Neural cell (in vitro differentiated cells): Measurements from ENCODE around the gene CENPV.

Experiments used
- CTCF ChIP-seq: fragments of 450-650 bp; IDR thresholded peaks from 2 replicates; pipeline ENCODE4 v1.5.1; 2014; ENCODE audit warnings: antibody characterized with exemption, mild to moderate bottlenecking, moderate library complexity; ENCODE audit not compliant: poor library complexity, severe bottlenecking
- EP300 ChIP-seq: fragments of 450-650 bp; conservative IDR thresholded peaks from 2 replicates; pipeline ENCODE4 v1.6.1; 2014; ENCODE audit warnings: antibody characterized with exemption, mild to moderate bottlenecking, moderate library complexity; ENCODE audit not compliant: poor library complexity, severe bottlenecking
- EZH2 ChIP-seq: fragments of 200-600, 300-800 bp; shearing (Covaris generic), sonication (generic); IDR thresholded peaks from 2 replicates; pipeline ENCODE4 v1.6.1; 2014; ENCODE audit warnings: antibody characterized with exemption, low read length, borderline replicate concordance, mild to moderate bottlenecking; ENCODE audit not compliant: insufficient read depth, poor library complexity, severe bottlenecking
- POLR2AphosphoS5 ChIP-seq: IDR thresholded peaks from 2 replicates; pipeline ENCODE4 v1.6.1; 2012
- TF ChIP-seq, protein P1 (sequence below): IDR thresholded peaks from 2 replicates; pipeline ENCODE4 v1.6.1; 2012; ENCODE audit warnings: borderline replicate concordance

DNA sequence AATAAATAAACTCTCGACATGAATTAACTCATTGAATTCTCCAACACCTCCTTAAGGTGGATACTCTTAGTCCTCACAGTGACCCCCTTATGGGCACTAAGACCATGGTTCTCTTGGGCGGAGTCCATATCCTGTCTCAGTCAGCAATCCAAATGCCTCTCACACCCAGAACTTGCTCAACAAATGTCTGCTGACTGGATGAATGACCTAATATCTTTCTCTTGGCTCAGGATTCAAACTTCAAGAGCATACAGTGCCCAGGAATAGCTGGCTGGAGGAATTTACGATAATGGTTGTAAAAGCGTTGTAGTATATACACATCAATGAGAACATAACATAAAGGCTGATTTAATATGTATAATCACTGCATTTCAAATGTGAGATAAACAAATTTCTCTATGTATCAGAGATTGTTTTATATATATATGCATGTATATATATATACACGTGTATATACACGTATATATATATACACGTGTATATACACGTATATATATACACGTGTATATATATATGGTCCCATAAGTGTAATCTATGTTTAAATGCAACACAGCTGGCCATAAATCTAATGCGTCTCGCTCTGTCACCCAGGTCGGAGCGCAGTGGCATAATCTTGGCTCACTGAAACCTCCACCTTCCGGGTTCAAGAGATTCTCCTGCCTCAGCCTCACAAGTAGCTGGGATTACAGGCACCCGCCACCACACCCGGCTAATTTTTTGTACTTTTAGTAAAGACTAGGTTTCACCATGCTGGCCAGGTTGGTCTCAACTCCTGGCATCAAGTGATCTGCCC, 21.1 kb upstream of the CENPV start:
- TF ChIP-seq CTCF = no peak
- TF ChIP-seq, protein P1, sequence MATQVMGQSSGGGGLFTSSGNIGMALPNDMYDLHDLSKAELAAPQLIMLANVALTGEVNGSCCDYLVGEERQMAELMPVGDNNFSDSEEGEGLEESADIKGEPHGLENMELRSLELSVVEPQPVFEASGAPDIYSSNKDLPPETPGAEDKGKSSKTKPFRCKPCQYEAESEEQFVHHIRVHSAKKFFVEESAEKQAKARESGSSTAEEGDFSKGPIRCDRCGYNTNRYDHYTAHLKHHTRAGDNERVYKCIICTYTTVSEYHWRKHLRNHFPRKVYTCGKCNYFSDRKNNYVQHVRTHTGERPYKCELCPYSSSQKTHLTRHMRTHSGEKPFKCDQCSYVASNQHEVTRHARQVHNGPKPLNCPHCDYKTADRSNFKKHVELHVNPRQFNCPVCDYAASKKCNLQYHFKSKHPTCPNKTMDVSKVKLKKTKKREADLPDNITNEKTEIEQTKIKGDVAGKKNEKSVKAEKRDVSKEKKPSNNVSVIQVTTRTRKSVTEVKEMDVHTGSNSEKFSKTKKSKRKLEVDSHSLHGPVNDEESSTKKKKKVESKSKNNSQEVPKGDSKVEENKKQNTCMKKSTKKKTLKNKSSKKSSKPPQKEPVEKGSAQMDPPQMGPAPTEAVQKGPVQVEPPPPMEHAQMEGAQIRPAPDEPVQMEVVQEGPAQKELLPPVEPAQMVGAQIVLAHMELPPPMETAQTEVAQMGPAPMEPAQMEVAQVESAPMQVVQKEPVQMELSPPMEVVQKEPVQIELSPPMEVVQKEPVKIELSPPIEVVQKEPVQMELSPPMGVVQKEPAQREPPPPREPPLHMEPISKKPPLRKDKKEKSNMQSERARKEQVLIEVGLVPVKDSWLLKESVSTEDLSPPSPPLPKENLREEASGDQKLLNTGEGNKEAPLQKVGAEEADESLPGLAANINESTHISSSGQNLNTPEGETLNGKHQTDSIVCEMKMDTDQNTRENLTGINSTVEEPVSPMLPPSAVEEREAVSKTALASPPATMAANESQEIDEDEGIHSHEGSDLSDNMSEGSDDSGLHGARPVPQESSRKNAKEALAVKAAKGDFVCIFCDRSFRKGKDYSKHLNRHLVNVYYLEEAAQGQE = no peak
- no peak for TF ChIP-seq EZH2
- TF ChIP-seq POLR2AphosphoS5 = no peak
- TF ChIP-seq EP300 = no peak
